OCI-LY1 (cell line): ENCODE results near the gene CACNA1C.

Source experiments
- H2AFZ ChIP-seq: fragments of 200-600 bp; sonication (generic), shearing (Covaris generic); 2 replicates; pipeline ENCODE4 v1.6.0; 2014; ENCODE audit warnings: antibody characterized with exemption, mild to moderate bottlenecking, low read length
- H3F3A ChIP-seq: fragments of 200-600 bp; sonication (generic), shearing (Covaris generic); 2 replicates; pipeline ENCODE4 v1.6.0; 2014; ENCODE audit warnings: mild to moderate bottlenecking, antibody characterized with exemption, low read length, moderate library complexity; ENCODE audit not compliant: insufficient read depth
- H3K27ac ChIP-seq: fragments of 200-600 bp; sonication (generic); 2 replicates; pipeline ENCODE4 v1.5.1; 2014; ENCODE audit warnings: low read length, mixed run types, mild to moderate bottlenecking, low read depth; ENCODE audit not compliant: poor library complexity, severe bottlenecking
- H3K27me3 ChIP-seq: fragments of 200-600 bp; sonication (generic); 2 replicates; pipeline ENCODE4 v1.6.0; 2014; ENCODE audit warnings: antibody characterized with exemption, mild to moderate bottlenecking, low read length, moderate library complexity; ENCODE audit not compliant: insufficient read depth
- H3K36me3 ChIP-seq: fragments of 200-600 bp; sonication (generic); 2 replicates; pipeline ENCODE4 v1.6.1; 2014; ENCODE audit warnings: mild to moderate bottlenecking, antibody characterized with exemption, low read length, moderate library complexity, mixed read lengths; ENCODE audit not compliant: insufficient read depth
- H3K4me1 ChIP-seq: fragments of 200-600 bp; sonication (generic); 2 replicates; pipeline ENCODE4 v1.5.1; 2014; ENCODE audit warnings: mild to moderate bottlenecking, low read length, moderate library complexity; ENCODE audit not compliant: insufficient read depth, severe bottlenecking
- H3K4me2 ChIP-seq: fragments of 200-600 bp; sonication (generic), shearing (Covaris generic); 2 replicates; pipeline ENCODE4 v1.6.1; 2014; ENCODE audit warnings: low read length
- H3K4me3 ChIP-seq: fragments of 200-600 bp; sonication (generic); 2 replicates; pipeline ENCODE4 v1.5.1; 2014; ENCODE audit warnings: low read length, low read depth, mild to moderate bottlenecking, mixed read lengths; ENCODE audit not compliant: poor library complexity, severe bottlenecking
- H3K79me2 ChIP-seq: fragments of 200-600 bp; shearing (Covaris generic); 2 replicates; pipeline ENCODE4 v1.6.1; 2016; ENCODE audit warnings: mixed run types, low read length, mixed read lengths; ENCODE audit not compliant: insufficient read depth
- H3K9ac ChIP-seq: fragments of 200-600 bp; sonication (generic), shearing (Covaris generic); 2 replicates; pipeline ENCODE4 v1.6.1; 2014; ENCODE audit warnings: mild to moderate bottlenecking, low read length, mixed read lengths
- H3K9me2 ChIP-seq: fragments of 200-600 bp; sonication (generic), shearing (Covaris generic); 2 replicates; pipeline ENCODE4 v1.6.1; 2014; ENCODE audit warnings: low read depth, mild to moderate bottlenecking, low read length, mixed read lengths
- H3K9me3 ChIP-seq: fragments of 200-600 bp; shearing (Covaris generic); 2 replicates; pipeline ENCODE4 v1.6.1; 2014; ENCODE audit warnings: low read length, mixed read lengths
- H4K20me1 ChIP-seq: fragments of 200-600 bp; sonication (generic), shearing (Covaris generic); 2 replicates; pipeline ENCODE4 v1.6.0; 2016; ENCODE audit warnings: mild to moderate bottlenecking, low read length; ENCODE audit not compliant: insufficient read depth
- EZH2 ChIP-seq: fragments of 200-600 bp; sonication (generic), shearing (Covaris generic); IDR thresholded peaks from 2 replicates; pipeline ENCODE4 v1.8.0; 2017; ENCODE audit warnings: borderline replicate concordance, mixed run types, mild to moderate bottlenecking, antibody characterized with exemption, low read length, moderate library complexity, mixed read lengths
- TF ChIP-seq, protein P1 (sequence below): fragments of 200-600 bp; sonication (generic), shearing (Covaris generic); IDR thresholded peaks from 2 replicates; pipeline ENCODE4 v1.5.1; 2017; ENCODE audit warnings: mild to moderate bottlenecking, antibody characterized with exemption, low read length, moderate library complexity, mixed read lengths

CACNA1C gene

DNA sequence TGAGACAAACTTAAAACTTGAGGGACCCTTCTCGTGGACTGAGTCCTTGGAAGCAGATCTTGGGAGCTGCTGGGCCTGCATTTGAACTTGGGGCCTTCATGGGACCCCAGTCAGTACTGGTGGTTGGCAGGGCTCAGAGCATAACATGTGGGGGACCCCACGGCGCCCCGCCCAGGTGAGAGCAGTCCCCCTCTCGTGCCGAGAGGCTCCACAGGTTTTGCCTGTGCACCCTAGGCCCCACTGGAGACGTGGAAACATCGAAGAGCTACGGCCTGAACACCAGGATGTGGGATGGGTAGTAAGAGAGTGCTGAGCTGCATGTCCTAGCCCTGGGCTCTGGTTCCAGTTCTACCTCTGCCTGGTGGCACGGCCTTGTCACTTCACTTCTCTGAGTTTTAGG lies 84.1 kb downstream of the CACNA1C start:
- H3K4me3 ChIP-seq, result no peak overlapping the region
- no peaks in the 10 kb centered on the region for H3K36me3 ChIP-seq
- H3K27ac ChIP-seq, result no peak overlapping the region
- no peak overlapping the region for H2AFZ ChIP-seq
- H3K4me2 ChIP-seq, result no peak overlapping the region
- H3K79me2 ChIP-seq, result no peaks in the 10 kb centered on the region
- no peaks in the 10 kb centered on the region for H4K20me1 ChIP-seq
- TF ChIP-seq, protein P1, sequence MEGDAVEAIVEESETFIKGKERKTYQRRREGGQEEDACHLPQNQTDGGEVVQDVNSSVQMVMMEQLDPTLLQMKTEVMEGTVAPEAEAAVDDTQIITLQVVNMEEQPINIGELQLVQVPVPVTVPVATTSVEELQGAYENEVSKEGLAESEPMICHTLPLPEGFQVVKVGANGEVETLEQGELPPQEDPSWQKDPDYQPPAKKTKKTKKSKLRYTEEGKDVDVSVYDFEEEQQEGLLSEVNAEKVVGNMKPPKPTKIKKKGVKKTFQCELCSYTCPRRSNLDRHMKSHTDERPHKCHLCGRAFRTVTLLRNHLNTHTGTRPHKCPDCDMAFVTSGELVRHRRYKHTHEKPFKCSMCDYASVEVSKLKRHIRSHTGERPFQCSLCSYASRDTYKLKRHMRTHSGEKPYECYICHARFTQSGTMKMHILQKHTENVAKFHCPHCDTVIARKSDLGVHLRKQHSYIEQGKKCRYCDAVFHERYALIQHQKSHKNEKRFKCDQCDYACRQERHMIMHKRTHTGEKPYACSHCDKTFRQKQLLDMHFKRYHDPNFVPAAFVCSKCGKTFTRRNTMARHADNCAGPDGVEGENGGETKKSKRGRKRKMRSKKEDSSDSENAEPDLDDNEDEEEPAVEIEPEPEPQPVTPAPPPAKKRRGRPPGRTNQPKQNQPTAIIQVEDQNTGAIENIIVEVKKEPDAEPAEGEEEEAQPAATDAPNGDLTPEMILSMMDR, result no peak
- TF ChIP-seq EZH2, result no peak
- no peaks in the 10 kb centered on the region for H3K9me3 ChIP-seq
- 0 out of 2 replicates have a peak, but pooled peaks cover under 1% of the 10 kb centered on the region for H3K27me3 ChIP-seq
- H3K9ac ChIP-seq, result no peak overlapping the region
- no peaks in the 10 kb centered on the region for H3F3A ChIP-seq
- no peaks in the 10 kb centered on the region for H3K4me1 ChIP-seq
- H3K9me2 ChIP-seq, result no peaks in the 10 kb centered on the region

DNA sequence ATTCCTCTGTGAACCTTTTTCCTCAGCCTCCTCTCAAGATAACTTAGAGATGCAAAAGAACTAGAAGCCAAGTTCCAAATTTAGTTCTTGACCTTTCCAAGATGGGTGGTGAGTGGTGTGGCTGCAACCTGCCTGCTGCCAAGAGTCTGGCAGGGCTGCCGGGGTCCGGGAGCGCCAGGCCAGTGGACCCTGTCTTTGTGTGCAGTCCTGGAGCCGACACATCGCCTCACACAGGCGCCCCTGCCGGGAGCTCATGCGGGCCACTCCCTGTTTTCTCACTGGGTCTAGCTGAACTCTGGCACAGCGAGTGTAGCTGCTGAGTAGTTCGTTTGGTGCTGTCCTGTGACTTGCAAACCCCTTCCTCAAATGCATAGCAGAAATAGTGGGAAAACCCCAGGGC lies 84.9 kb downstream of the CACNA1C start:
- TF ChIP-seq EZH2, result no peak
- TF ChIP-seq, protein P1, result no peak
- Histone ChIP-seq H3K79me2 (no peaks in the 10 kb centered on the region), H3K9me3 (no peaks in the 10 kb centered on the region)

DNA sequence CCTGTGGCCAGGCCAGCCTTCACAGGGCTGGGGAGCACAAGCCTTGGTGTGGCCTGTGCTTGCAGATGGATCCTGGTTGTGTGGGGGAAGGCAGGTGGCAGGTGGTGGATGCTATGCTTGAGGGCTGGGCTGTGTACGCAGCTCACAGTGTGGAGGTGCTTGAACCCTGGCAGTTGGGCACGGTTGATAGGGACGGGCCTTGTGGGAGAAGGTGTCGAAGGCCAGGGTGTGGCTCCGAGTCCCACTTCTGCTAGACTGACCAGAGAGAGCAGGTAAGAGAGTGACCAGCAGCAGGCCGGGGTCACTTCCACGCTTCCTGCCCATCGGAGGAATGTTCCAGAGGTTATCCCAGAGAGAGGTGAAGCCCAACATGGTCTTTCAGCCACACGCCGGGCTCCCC lies 85.5 kb downstream of the CACNA1C start:
- Histone ChIP-seq H3K79me2 (no peaks in the 10 kb centered on the region), H3F3A (no peaks in the 10 kb centered on the region), H3K9me3 (no peaks in the 10 kb centered on the region), H2AFZ (no peak overlapping the region), H4K20me1 (no peaks in the 10 kb centered on the region), H3K4me1 (no peaks in the 10 kb centered on the region), H3K9ac (no peak overlapping the region), H3K4me3 (no peak overlapping the region), H3K27me3 (0 out of 2 replicates have a peak, but pooled peaks cover 8% of the 10 kb centered on the region), H3K4me2 (no peak overlapping the region), H3K9me2 (no peaks in the 10 kb centered on the region), H3K27ac (no peak overlapping the region), H3K36me3 (no peaks in the 10 kb centered on the region)
- no peak for TF ChIP-seq EZH2
- TF ChIP-seq, protein P1, result no peak

More for the DNA sequence above, 84.9 kb downstream of the CACNA1C start:
- Histone ChIP-seq H3K27me3 (0 out of 2 replicates have a peak, but pooled peaks cover 8% of the 10 kb centered on the region), H3K27ac (no peak overlapping the region), H3F3A (no peaks in the 10 kb centered on the region), H3K4me2 (no peak overlapping the region), H3K9ac (no peak overlapping the region), H3K36me3 (no peaks in the 10 kb centered on the region), H3K4me3 (no peak overlapping the region), H3K4me1 (no peaks in the 10 kb centered on the region), H2AFZ (no peak overlapping the region), H4K20me1 (no peaks in the 10 kb centered on the region), H3K9me2 (no peaks in the 10 kb centered on the region)
